ENCODE results near the gene ZNF526.

The ZNF526 gene

GRCh38 chr19:42268142-42268703 lies 48.1 kb downstream of the ZNF526 start:
- no peak overlapping the region for H3K27ac Mint-ChIP-seq
- peaks cover 25 to 29% of the 10 kb centered on the region in 2 donors for H3K4me1 Mint-ChIP-seq
- no peak overlapping the region for H3K4me3 Mint-ChIP-seq
- ATAC-seq (replicated peaks) (peak; percentile 68 to 74), DNase-seq (peak; percentile 98)
- H3K36me3 Mint-ChIP-seq: peaks cover 9 to 17% of the 10 kb centered on the region in 2 donors
- H3K9me3 Mint-ChIP-seq: no peaks in the 10 kb centered on the region
- H3K27me3 Mint-ChIP-seq: no peaks in the 10 kb centered on the region

GRCh38 chr19:42268704-42269477 lies 48.8 kb downstream of the ZNF526 start, which contains the start of gene CIC:
Gene CIC, plus strand, starts transcription at chr19:42269252. Its CDS starts 2,532 bp downstream, at chr19:42271784.
- peak; percentile 99 for DNase-seq
- peak within 1 kb of the TSS; percentile 99 for H3K27ac Mint-ChIP-seq
- H3K27me3 Mint-ChIP-seq: no peaks in the 10 kb centered on the region
- peak; percentile 86 to 87 for ATAC-seq (replicated peaks)
- H3K9me3 Mint-ChIP-seq: no peaks in the 10 kb centered on the region
- H3K4me3 Mint-ChIP-seq: no peak within 1 kb of the TSS
- H3K36me3 Mint-ChIP-seq: peaks cover 11 to 24% of the 10 kb centered on the region in 2 donors
- peaks cover 25 to 29% of the 10 kb centered on the region in 2 donors for H3K4me1 Mint-ChIP-seq

GRCh38 chr19:42269478-42270345 lies 49.6 kb downstream of the ZNF526 start:
- Mint-ChIP-seq H3K4me3 (no peak overlapping the region), H3K4me1 (peaks cover 32% of the 10 kb centered on the region in 2 donors), H3K27ac (peak overlapping the region; percentile 99), H3K36me3 (peaks cover 17 to 32% of the 10 kb centered on the region in 2 donors), H3K9me3 (no peaks in the 10 kb centered on the region), H3K27me3 (no peaks in the 10 kb centered on the region)
- DNase-seq: no peak
- no peak for ATAC-seq (replicated peaks)

- peak; percentile 57 for DNase-seq
- Mint-ChIP-seq H3K27ac (peak overlapping the region; percentile 99), H3K4me3 (no peak overlapping the region)
These were observed 50.4 kb downstream of the ZNF526 start for GRCh38 chr19:42270346-42271044.

GRCh38 chr19:42271045-42271419 lies 50.9 kb downstream of the ZNF526 start:
- peaks cover 26 to 42% of the 10 kb centered on the region in 2 donors for H3K36me3 Mint-ChIP-seq
- H3K27ac Mint-ChIP-seq: peak overlapping the region; percentile 99
- H3K4me3 Mint-ChIP-seq: peak overlapping the region in 1 of 2 donors; percentile 59
- no peaks in the 10 kb centered on the region for H3K27me3 Mint-ChIP-seq
- no peaks in the 10 kb centered on the region for H3K9me3 Mint-ChIP-seq
- H3K4me1 Mint-ChIP-seq: peaks cover 41 to 43% of the 10 kb centered on the region in 2 donors
- ATAC-seq (replicated peaks) (no peak), DNase-seq (no peak)

More at GRCh38 chr19:42270346-42271044, 50.4 kb downstream of the ZNF526 start:
- Mint-ChIP-seq H3K4me1 (peaks cover 37 to 39% of the 10 kb centered on the region in 2 donors), H3K27me3 (no peaks in the 10 kb centered on the region), H3K9me3 (no peaks in the 10 kb centered on the region), H3K36me3 (peaks cover 23 to 38% of the 10 kb centered on the region in 2 donors)
- ATAC-seq (replicated peaks): peak; percentile 7 to 8

- peak overlapping the region; percentile 76 for H3K27ac Mint-ChIP-seq
- H3K4me1 Mint-ChIP-seq: peaks cover 43 to 47% of the 10 kb centered on the region in 2 donors
- H3K27me3 Mint-ChIP-seq: no peaks in the 10 kb centered on the region
- H3K36me3 Mint-ChIP-seq: peaks cover 30 to 45% of the 10 kb centered on the region in 2 donors
- no peaks in the 10 kb centered on the region for H3K9me3 Mint-ChIP-seq
- H3K4me3 Mint-ChIP-seq: no peak overlapping the region
- DNase-seq: no peak
- ATAC-seq (replicated peaks): no peak
These were observed 51.9 kb downstream of the ZNF526 start for GRCh38 chr19:42271861-42272534.

- Mint-ChIP-seq H3K27ac (no peak overlapping the region), H3K4me3 (no peak overlapping the region), H3K27me3 (no peaks in the 10 kb centered on the region), H3K36me3 (peaks cover 30 to 45% of the 10 kb centered on the region in 2 donors), H3K9me3 (no peaks in the 10 kb centered on the region), H3K4me1 (peaks cover 42 to 50% of the 10 kb centered on the region in 2 donors)
- ATAC-seq (replicated peaks): no peak
- DNase-seq: no peak
These were observed 52.4 kb downstream of the ZNF526 start for GRCh38 chr19:42272535-42272897.

GRCh38 chr19:42272989-42273406 lies 52.9 kb downstream of the ZNF526 start:
- no peak for ATAC-seq (replicated peaks)
- Mint-ChIP-seq H3K27ac (no peak overlapping the region), H3K4me3 (no peak overlapping the region), H3K4me1 (peaks cover 39 to 55% of the 10 kb centered on the region in 2 donors), H3K36me3 (peaks cover 30 to 45% of the 10 kb centered on the region in 2 donors), H3K9me3 (no peaks in the 10 kb centered on the region), H3K27me3 (no peaks in the 10 kb centered on the region)
- no peak for DNase-seq

GRCh38 chr19:42273407-42274064 lies 53.4 kb downstream of the ZNF526 start:
- no peak for DNase-seq
- ATAC-seq (replicated peaks): no peak
- Mint-ChIP-seq H3K27me3 (no peaks in the 10 kb centered on the region), H3K9me3 (no peaks in the 10 kb centered on the region), H3K36me3 (peaks cover 30 to 45% of the 10 kb centered on the region in 2 donors), H3K27ac (no peak overlapping the region), H3K4me1 (peaks cover 42 to 60% of the 10 kb centered on the region in 2 donors), H3K4me3 (no peak overlapping the region)

- Mint-ChIP-seq H3K4me3 (no peak overlapping the region), H3K4me1 (peaks cover 48 to 67% of the 10 kb centered on the region in 2 donors), H3K9me3 (no peaks in the 10 kb centered on the region), H3K27me3 (no peaks in the 10 kb centered on the region), H3K27ac (no peak overlapping the region), H3K36me3 (peaks cover 30 to 45% of the 10 kb centered on the region in 2 donors)
- ATAC-seq (replicated peaks) (no peak), DNase-seq (no peak)
These were observed 54.1 kb downstream of the ZNF526 start for GRCh38 chr19:42274065-42274682.

GRCh38 chr19:42275103-42275502 lies 55.0 kb downstream of the ZNF526 start:
- Mint-ChIP-seq H3K4me3 (peak overlapping the region in 1 of 2 donors; percentile 37), H3K36me3 (peaks cover 30 to 42% of the 10 kb centered on the region in 2 donors), H3K27ac (no peak overlapping the region), H3K27me3 (no peaks in the 10 kb centered on the region), H3K4me1 (peaks cover 47 to 65% of the 10 kb centered on the region in 2 donors), H3K9me3 (no peaks in the 10 kb centered on the region)
- DNase-seq (no peak), ATAC-seq (replicated peaks) (no peak)

GRCh38 chr19:42275517-42275916 lies 55.4 kb downstream of the ZNF526 start:
- Mint-ChIP-seq H3K4me1 (peaks cover 43 to 61% of the 10 kb centered on the region in 2 donors), H3K27ac (no peak overlapping the region), H3K36me3 (peaks cover 30 to 40% of the 10 kb centered on the region in 2 donors), H3K9me3 (no peaks in the 10 kb centered on the region), H3K27me3 (no peaks in the 10 kb centered on the region), H3K4me3 (peak overlapping the region in 1 of 2 donors; percentile 37)
- ATAC-seq (replicated peaks) (no peak), DNase-seq (no peak)
